Measurements from ENCODE around the gene SHMT2.

SHMT2 gene

DNA sequence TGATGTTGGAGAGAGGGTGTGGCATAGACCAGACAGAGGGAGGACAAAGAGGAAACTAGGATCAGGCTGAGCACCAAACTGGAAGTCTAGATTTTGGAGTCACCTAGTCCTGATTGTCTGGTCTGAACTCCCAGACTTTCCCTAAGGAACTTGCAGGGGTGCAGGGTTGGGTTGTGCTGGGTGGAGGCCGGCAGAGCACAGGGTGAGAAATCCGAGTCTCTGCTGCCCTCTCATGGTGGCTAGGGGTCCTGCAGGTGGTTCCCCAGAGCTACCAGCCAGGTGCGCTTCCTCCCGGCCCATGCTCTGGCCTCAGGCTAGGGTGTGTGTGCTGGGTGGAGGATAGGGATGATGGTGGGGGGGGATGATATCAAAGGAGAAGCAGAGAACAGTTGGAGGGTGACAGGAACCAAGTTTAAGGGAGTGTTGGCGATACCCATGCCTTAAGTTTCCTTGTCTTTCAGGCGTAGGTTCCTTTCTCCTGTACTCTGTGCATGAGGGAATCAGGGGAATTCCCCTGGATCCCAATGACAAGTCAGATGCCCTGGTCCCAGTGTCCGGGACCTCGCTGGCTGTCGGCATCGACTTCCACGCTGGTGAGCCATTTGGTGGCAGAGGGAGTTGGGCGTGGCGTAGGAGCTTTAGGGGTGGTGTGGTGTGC is 46.5 kb upstream of the SHMT2 start:
- no peak for TF ChIP-seq POLR2AphosphoS5 (IDR thresholded peaks at IDR 0.05; ENCODE audit: low read depth)
- TF ChIP-seq SPI1 (IDR thresholded peaks at IDR 0.05; ENCODE audit: borderline replicate concordance, low read depth) = peak; percentile 40; the same call in 1 of the 2 replicates
- peak; percentile 91 for TF ChIP-seq CTCF (IDR thresholded peaks at IDR 0.05; ENCODE audit: insufficient read depth, low read length)
- no peak for TF ChIP-seq GABPA (IDR thresholded peaks at IDR 0.05; ENCODE audit: low read depth)
- TF ChIP-seq, protein P1, sequence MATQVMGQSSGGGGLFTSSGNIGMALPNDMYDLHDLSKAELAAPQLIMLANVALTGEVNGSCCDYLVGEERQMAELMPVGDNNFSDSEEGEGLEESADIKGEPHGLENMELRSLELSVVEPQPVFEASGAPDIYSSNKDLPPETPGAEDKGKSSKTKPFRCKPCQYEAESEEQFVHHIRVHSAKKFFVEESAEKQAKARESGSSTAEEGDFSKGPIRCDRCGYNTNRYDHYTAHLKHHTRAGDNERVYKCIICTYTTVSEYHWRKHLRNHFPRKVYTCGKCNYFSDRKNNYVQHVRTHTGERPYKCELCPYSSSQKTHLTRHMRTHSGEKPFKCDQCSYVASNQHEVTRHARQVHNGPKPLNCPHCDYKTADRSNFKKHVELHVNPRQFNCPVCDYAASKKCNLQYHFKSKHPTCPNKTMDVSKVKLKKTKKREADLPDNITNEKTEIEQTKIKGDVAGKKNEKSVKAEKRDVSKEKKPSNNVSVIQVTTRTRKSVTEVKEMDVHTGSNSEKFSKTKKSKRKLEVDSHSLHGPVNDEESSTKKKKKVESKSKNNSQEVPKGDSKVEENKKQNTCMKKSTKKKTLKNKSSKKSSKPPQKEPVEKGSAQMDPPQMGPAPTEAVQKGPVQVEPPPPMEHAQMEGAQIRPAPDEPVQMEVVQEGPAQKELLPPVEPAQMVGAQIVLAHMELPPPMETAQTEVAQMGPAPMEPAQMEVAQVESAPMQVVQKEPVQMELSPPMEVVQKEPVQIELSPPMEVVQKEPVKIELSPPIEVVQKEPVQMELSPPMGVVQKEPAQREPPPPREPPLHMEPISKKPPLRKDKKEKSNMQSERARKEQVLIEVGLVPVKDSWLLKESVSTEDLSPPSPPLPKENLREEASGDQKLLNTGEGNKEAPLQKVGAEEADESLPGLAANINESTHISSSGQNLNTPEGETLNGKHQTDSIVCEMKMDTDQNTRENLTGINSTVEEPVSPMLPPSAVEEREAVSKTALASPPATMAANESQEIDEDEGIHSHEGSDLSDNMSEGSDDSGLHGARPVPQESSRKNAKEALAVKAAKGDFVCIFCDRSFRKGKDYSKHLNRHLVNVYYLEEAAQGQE (IDR thresholded peaks at IDR 0.05; ENCODE audit: insufficient replicate concordance, low read depth) = no peak
- H3K27ac ChIP-seq (replicated peaks) = no peak overlapping the region
- DNase-seq (ENCODE audit: low read depth in 1 of 2, low spot score in 1 of 2) = peak; percentile 59 to 62

GRCh38 chr12:57183939-57184725 is 45.4 kb upstream of the SHMT2 start:
- DNase-seq (ENCODE audit: low read depth in 1 of 2, low spot score in 1 of 2) = no peak
- Histone ChIP-seq H3K4me3 (replicated peaks; ENCODE audit: insufficient read depth, low read length) (no peak overlapping the region), H3K27me3 (ENCODE audit: insufficient read depth, poor library complexity, severe bottlenecking) (peaks cover 7% of the 10 kb centered on the region), H3K27ac (replicated peaks) (no peak overlapping the region)
- TF ChIP-seq, protein P1 (IDR thresholded peaks at IDR 0.05; ENCODE audit: insufficient replicate concordance, low read depth) = no peak
- no peak for TF ChIP-seq GABPA (IDR thresholded peaks at IDR 0.05; ENCODE audit: low read depth)
- TF ChIP-seq POLR2AphosphoS5 (IDR thresholded peaks at IDR 0.05; ENCODE audit: low read depth) = no peak
- TF ChIP-seq CTCF (IDR thresholded peaks at IDR 0.05; ENCODE audit: insufficient read depth, low read length) = no peak
- TF ChIP-seq SPI1 (IDR thresholded peaks at IDR 0.05; ENCODE audit: borderline replicate concordance, low read depth) = no peak

More for the DNA sequence above, 46.5 kb upstream of the SHMT2 start:
- H3K27me3 ChIP-seq (ENCODE audit: insufficient read depth, poor library complexity, severe bottlenecking) = peaks cover 8% of the 10 kb centered on the region
- H3K4me3 ChIP-seq (replicated peaks; ENCODE audit: insufficient read depth, low read length) = no peak overlapping the region

DNA sequence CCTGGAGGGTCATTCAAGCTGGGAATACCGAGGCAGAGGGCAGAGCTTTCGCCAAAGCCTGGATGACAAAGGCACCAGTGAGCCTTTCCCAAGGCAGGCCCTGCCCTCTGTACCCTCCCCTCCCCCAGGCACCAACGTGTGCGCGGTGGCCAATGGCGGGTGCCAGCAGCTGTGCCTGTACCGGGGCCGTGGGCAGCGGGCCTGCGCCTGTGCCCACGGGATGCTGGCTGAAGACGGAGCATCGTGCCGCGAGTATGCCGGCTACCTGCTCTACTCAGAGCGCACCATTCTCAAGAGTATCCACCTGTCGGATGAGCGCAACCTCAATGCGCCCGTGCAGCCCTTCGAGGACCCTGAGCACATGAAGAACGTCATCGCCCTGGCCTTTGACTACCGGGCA is 44.1 kb upstream of the SHMT2 start:
- no peak for TF ChIP-seq GABPA (IDR thresholded peaks at IDR 0.05; ENCODE audit: low read depth)
- no peak for TF ChIP-seq POLR2AphosphoS5 (IDR thresholded peaks at IDR 0.05; ENCODE audit: low read depth)
- no peak for TF ChIP-seq SPI1 (IDR thresholded peaks at IDR 0.05; ENCODE audit: borderline replicate concordance, low read depth)
- TF ChIP-seq, protein P1 (IDR thresholded peaks at IDR 0.05; ENCODE audit: insufficient replicate concordance, low read depth) = no peak
- no peak for TF ChIP-seq CTCF (IDR thresholded peaks at IDR 0.05; ENCODE audit: insufficient read depth, low read length)
- no peak for DNase-seq (ENCODE audit: low read depth in 1 of 2, low spot score in 1 of 2)
- Histone ChIP-seq H3K27me3 (ENCODE audit: insufficient read depth, poor library complexity, severe bottlenecking) (peaks cover 7% of the 10 kb centered on the region), H3K4me3 (replicated peaks; ENCODE audit: insufficient read depth, low read length) (no peak overlapping the region), H3K27ac (replicated peaks) (no peak overlapping the region)

Data from HL-60 (cell line).